ENCODE data around the gene NPL.

- TF ChIP-seq RAD21 (IDR thresholded peaks at IDR 0.05; ENCODE audit: low read depth) (no peak), TCF12 (IDR thresholded peaks at IDR 0.05; ENCODE audit: low read depth) (no peak), REST (IDR thresholded peaks at IDR 0.05; ENCODE audit: low read depth) (no peak), TEAD4 (IDR thresholded peaks at IDR 0.05) (no peak), CEBPB (IDR thresholded peaks at IDR 0.05) (no peak)
Observed at GRCh38 chr1:182875889-182876288, 86.3 kb downstream of the NPL start.

Measured in Ishikawa (cell line).